B cell (primary cell): ENCODE measurements around the gene TBX6. TPM values are rescaled to one million over a fixed set of nuclear protein-coding genes. Genes with fewer than 3 reads are reported as not detected.
"Not testable (repeated sequence)": the region's sequence is repeated elsewhere in the genome, so short reads cannot be mapped to it uniquely, and the experiment has no call there.

ENCODE experiments used
- ATAC-seq: fragments of 200-7000 bp; cut with Tn5 transposase; one replicate; pipeline ENCODE4 v1.10.0; 2021; ENCODE audit warnings: low read depth, mild to moderate bottlenecking, moderate number of reproducible peaks, moderate library complexity
- CTCF ChIA-PET: fragments of 350-600 bp; sonication (Branson Sonifier 250); formaldehyde crosslinking; loops from one replicate; lab custom pipeline; 2021; ENCODE audit warnings: antibody characterized with exemption, inconsistent platforms; lab: Charles Lee
- POLR2A ChIA-PET: fragments of 350-600 bp; sonication (Branson Sonifier 250); formaldehyde crosslinking; loops from one replicate; lab custom pipeline; 2021; ENCODE audit warnings: antibody characterized with exemption; lab: Charles Lee
- DNase-seq: peaks from one replicate; pipeline ENCODE4 v3.0.0; 2013
- H2AFZ ChIP-seq: 2 replicates; pipeline ENCODE4 v1.6.1; 2012; ENCODE audit warnings: mild to moderate bottlenecking, low read depth, low read length; ENCODE audit not compliant: insufficient read depth, poor library complexity, severe bottlenecking
- H3K27ac ChIP-seq, 2 donors: 1 replicate in 1 of 2; 2 replicates in 1 of 2; pipeline ENCODE4 v1.5.1; 2012 to 2013; ENCODE audit warnings: low read length in 2 of 2, mild to moderate bottlenecking in 2 of 2, moderate library complexity in 1 of 2
- H3K27me3 ChIP-seq, 4 experiments: fragments of 200-600 bp in 1 of 4; sonication (generic) in 1 of 4; replicated peaks in 1 of 4; 1 replicate in 2 of 4; 2 replicates in 2 of 4; pipeline versions ENCODE4 v1.6.1 to v1.7.0; 2013 to 2016; ENCODE audit warnings: low read length in 3 of 4, mild to moderate bottlenecking in 2 of 4, mixed read lengths in 1 of 4, moderate library complexity in 1 of 4; ENCODE audit not compliant: insufficient read depth in 4 of 4, control insufficient read depth in 3 of 4; ENCODE audit errors: control extremely low read depth in 1 of 4
- H3K36me3 ChIP-seq, 2 experiments: replicated peaks in 1 of 2; 1 replicate in 1 of 2; 2 replicates in 1 of 2; pipeline versions ENCODE4 v1.6.1 to v1.7.1; 2013; ENCODE audit warnings: low read length in 1 of 2; ENCODE audit not compliant: insufficient read depth in 2 of 2, control insufficient read depth in 1 of 2; ENCODE audit errors: control extremely low read depth in 1 of 2, extremely low read depth in 1 of 2
- H3K4me1 ChIP-seq, 2 donors: fragments of 200-600 bp in 1 of 2; sonication (generic) in 1 of 2; 1 replicate in 1 of 2; 2 replicates in 1 of 2; pipeline versions ENCODE4 v1.5.1 to v1.6.1; 2013 to 2017; ENCODE audit warnings: low read length in 2 of 2; ENCODE audit not compliant: control insufficient read depth in 2 of 2, insufficient read depth in 2 of 2
- H3K4me2 ChIP-seq: replicated peaks from 2 replicates; pipeline ENCODE3; 2012; ENCODE audit warnings: mild to moderate bottlenecking, low read depth, low read length; ENCODE audit not compliant: poor library complexity, severe bottlenecking
- H3K4me3 ChIP-seq, 5 experiments: fragments of 200-600 bp in 1 of 5; sonication (generic) in 1 of 5; 1 replicate in 3 of 5; 2 replicates in 2 of 5; pipeline versions ENCODE4 v1.5.1 to v1.7.0; 2011 to 2016; ENCODE audit warnings: low read length in 4 of 5, mild to moderate bottlenecking in 4 of 5, low read depth in 2 of 5, control low read depth in 1 of 5, moderate library complexity in 1 of 5; ENCODE audit not compliant: insufficient read depth in 1 of 5; ENCODE audit errors: control extremely low read depth in 1 of 5, extremely low read depth in 1 of 5
- H3K79me2 ChIP-seq: fragments of 200-600 bp; sonication (generic); one replicate; pipeline ENCODE4 v1.6.0; 2016; ENCODE audit warnings: low read length; ENCODE audit not compliant: control insufficient read depth, insufficient read depth
- H3K9ac ChIP-seq: fragments of 200-600 bp; sonication (generic); 2 replicates; pipeline ENCODE4 v1.6.1; 2017; ENCODE audit warnings: mild to moderate bottlenecking, low read length, moderate library complexity
- H3K9me3 ChIP-seq, 3 donors: one replicate each; pipeline versions ENCODE4 v1.6.1 to v1.7.1; 2013; ENCODE audit warnings: low read length in 2 of 3; ENCODE audit not compliant: control insufficient read depth in 2 of 3, insufficient read depth in 1 of 3; ENCODE audit errors: control extremely low read depth in 1 of 3
- H4K20me1 ChIP-seq: 2 replicates; pipeline ENCODE4 v1.6.0; 2012; ENCODE audit warnings: mild to moderate bottlenecking, low read length; ENCODE audit not compliant: insufficient read depth, control insufficient read depth, poor library complexity, severe bottlenecking
- H3K27ac Mint-ChIP-seq: one replicate; pipeline ENCODE4 v1.8.0; 2021; ENCODE audit warnings: mixed read lengths
- H3K27me3 Mint-ChIP-seq: one replicate; pipeline ENCODE4 v1.8.0; 2021; ENCODE audit warnings: mixed read lengths
- H3K4me1 Mint-ChIP-seq: one replicate; pipeline ENCODE4 v1.8.0; 2021; ENCODE audit warnings: mixed read lengths
- H3K4me3 Mint-ChIP-seq: one replicate; pipeline ENCODE4 v1.8.0; 2021; ENCODE audit warnings: mixed read lengths
- H3K9me3 Mint-ChIP-seq: one replicate; pipeline ENCODE4 v1.8.0; 2022; ENCODE audit warnings: mixed read lengths; ENCODE audit not compliant: insufficient read depth
- EZH2 ChIP-seq: IDR thresholded peaks from 2 replicates; pipeline ENCODE4 v1.6.1; 2012; ENCODE audit warnings: borderline replicate concordance, low read depth, mild to moderate bottlenecking, moderate library complexity, low read length; ENCODE audit not compliant: insufficient read depth, poor library complexity, severe bottlenecking
- WGBS: methylation state at CpG from one replicate; pipeline ENCODE4 v1.1.5; 2013; ENCODE audit warnings: missing lambda C conversion rate; ENCODE audit not compliant: insufficient coverage; 5-methylcytosine and 5-hydroxymethylcytosine counted together
- intact Hi-C: fragments of 100-400 bp; cut with micrococcal nuclease; formaldehyde crosslinking; loops from one replicate; pipeline ENCODE4 v1.10.0; 2022
- polyA plus RNA-seq: library from polyadenylated mRNA; depleted of rRNA; stranded (reverse); fragments of >200 nt; gene quantifications from 2 replicates; pipeline ENCODE4 v1.2.3, GENCODE V29; 2012
- total RNA-seq, 2 donors: library from RNA; stranded (reverse); fragments of 120-200 nt in 1 of 2; gene quantifications; 1 replicate in 1 of 2; 2 replicates in 1 of 2; pipeline versions ENCODE4 v1.2.3 to v1.2.4, GENCODE V29; 2013 to 2022
- TF ChIP-seq, protein P1 (sequence below): fragments of 200-600 bp; IDR thresholded peaks from one replicate; pipeline ENCODE4 v1.8.0; 2022; ENCODE audit warnings: antibody characterized with exemption, mild to moderate bottlenecking

The TBX6 gene
- total and polyA plus RNA-seq, 2 donors (not counting 1 experiment from before 2014, with no cell fraction given), result 1.4 to 5.4 TPM

DNA sequence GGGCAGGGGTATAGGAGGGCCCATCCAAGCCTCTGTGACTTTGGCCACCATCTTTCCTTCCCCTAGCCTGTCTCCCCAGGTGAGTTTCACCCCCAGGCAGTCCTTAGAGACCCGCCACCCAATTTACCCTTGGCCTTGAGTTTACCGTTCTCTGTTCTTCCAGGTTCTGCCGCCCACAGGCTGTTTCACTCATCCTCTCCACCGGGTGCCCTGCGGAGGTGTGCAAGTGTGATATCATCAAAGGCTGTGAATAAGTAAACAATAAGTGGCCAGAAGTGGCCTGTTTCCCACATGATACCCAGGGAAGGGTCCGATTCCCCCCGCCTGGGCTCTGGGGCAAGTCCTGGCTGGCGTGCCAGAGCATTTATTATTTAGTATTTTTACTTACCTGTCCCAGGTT is 45.5 kb downstream of the TBX6 start:
- TF ChIP-seq, protein P1, sequence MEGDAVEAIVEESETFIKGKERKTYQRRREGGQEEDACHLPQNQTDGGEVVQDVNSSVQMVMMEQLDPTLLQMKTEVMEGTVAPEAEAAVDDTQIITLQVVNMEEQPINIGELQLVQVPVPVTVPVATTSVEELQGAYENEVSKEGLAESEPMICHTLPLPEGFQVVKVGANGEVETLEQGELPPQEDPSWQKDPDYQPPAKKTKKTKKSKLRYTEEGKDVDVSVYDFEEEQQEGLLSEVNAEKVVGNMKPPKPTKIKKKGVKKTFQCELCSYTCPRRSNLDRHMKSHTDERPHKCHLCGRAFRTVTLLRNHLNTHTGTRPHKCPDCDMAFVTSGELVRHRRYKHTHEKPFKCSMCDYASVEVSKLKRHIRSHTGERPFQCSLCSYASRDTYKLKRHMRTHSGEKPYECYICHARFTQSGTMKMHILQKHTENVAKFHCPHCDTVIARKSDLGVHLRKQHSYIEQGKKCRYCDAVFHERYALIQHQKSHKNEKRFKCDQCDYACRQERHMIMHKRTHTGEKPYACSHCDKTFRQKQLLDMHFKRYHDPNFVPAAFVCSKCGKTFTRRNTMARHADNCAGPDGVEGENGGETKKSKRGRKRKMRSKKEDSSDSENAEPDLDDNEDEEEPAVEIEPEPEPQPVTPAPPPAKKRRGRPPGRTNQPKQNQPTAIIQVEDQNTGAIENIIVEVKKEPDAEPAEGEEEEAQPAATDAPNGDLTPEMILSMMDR, result no peak
- no peak for TF ChIP-seq EZH2
- intact Hi-C loops, result no loop called here
- no peaks in the 10 kb centered on the region for H3K36me3 ChIP-seq
- H3K4me3 ChIP-seq, result no peak overlapping the region
- H3K4me3 Mint-ChIP-seq, result no peak overlapping the region
- H3K9ac ChIP-seq, result no peak overlapping the region
- no peak overlapping the region for H2AFZ ChIP-seq
- H3K4me1 Mint-ChIP-seq, result no peaks in the 10 kb centered on the region
- CTCF ChIA-PET, result no interaction called here
- H3K27ac Mint-ChIP-seq, result no peak overlapping the region
- 86% methylated on average over 8 of the region's 8 CpGs for WGBS
- DNase-seq (no peak), ATAC-seq (no peak)
- H3K4me2 ChIP-seq, result no peak overlapping the region
- POLR2A ChIA-PET, result no interaction called here
- H3K9me3 Mint-ChIP-seq, result no peaks in the 10 kb centered on the region
- H3K79me2 ChIP-seq, result no peaks in the 10 kb centered on the region
- H3K27ac ChIP-seq, result no peak overlapping the region
- H3K9me3 ChIP-seq, result no peaks in the 10 kb centered on the region
- no peaks in the 10 kb centered on the region for H3K4me1 ChIP-seq
- H3K27me3 ChIP-seq, result peaks cover 0 to 5% (median 0%) of the 10 kb centered on the region in 4 experiments
- H3K27me3 Mint-ChIP-seq, result peaks cover 7% of the 10 kb centered on the region
- no peaks in the 10 kb centered on the region for H4K20me1 ChIP-seq

DNA sequence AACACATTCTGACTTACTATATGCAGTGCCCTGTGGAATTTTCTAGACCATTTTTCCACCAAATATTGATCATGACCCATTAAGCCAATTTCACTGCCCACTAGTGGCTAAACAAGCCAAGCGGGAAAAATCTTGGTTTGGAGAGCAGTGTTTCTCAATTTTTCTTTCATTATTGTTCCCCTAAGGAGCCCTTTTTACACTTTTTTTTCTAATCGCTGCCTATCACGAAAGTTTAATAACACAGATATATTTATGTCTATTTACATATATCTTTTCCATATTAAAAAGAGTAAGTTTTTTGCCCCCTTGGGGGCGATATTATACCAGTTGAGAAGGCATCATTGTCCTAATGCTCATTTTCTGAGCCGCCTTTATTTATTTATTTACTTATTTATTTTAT is 49.9 kb downstream of the TBX6 start:
- Histone ChIP-seq H4K20me1 (no peaks in the 10 kb centered on the region), H3K4me3 (no peak overlapping the region), H3K36me3 (no peaks in the 10 kb centered on the region), H3K79me2 (no peaks in the 10 kb centered on the region), H3K27ac (no peak overlapping the region), H3K9me3 (no peaks in the 10 kb centered on the region), H3K27me3 (peaks cover 0 to 5% (median 0%) of the 10 kb centered on the region in 4 experiments), H3K9ac (no peak overlapping the region), H3K4me2 (no peak overlapping the region), H3K4me1 (peaks cover 4 to 5% of the 10 kb centered on the region in 2 donors), H2AFZ (no peak overlapping the region)
- Mint-ChIP-seq H3K27me3 (peaks cover 11% of the 10 kb centered on the region), H3K4me1 (peaks cover 4% of the 10 kb centered on the region), H3K9me3 (no peaks in the 10 kb centered on the region), H3K4me3 (no peak overlapping the region), H3K27ac (no peak overlapping the region)
- ChIA-PET CTCF (interaction anchor here (0.7 to 1.8 kb wide), 3 partner anchors 101 to 399 kb away, joined by 3 to 4 read pairs (median 3); no protein-coding TSS in a partner anchor), POLR2A (no interaction called here)
- DNase-seq, result no peak
- TF ChIP-seq, protein P1, result peak; percentile 39
- TF ChIP-seq EZH2, result no peak
- no peak for ATAC-seq
- intact Hi-C loops, result loop anchor here (5.0 kb wide), 1 partner anchor 585 kb away; no protein-coding TSS in a partner anchor
- WGBS, result no CpG with 5 or more reads among the region's 5 CpGs

DNA sequence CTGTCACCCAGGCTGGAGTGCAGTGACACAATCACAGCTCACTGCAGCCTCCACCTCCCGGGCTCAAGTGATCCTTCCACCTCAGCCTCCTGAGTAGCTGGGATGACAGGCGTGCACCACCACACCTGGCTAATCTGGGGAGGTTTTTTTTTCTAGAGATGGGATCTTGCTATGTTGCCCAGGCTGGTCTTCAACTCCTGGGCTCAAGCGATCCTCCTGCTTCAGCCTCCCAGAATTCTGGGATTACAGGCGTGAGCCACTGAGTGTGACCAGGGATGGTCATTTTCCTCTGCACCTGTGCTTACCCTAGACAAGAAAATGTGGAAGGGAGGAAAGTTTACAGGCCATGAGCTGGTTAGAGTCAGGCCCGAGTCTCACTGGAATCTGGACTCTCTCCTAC is 51.0 kb downstream of the TBX6 start:
- POLR2A ChIA-PET, H3K4me1 Mint-ChIP-seq: not testable (repeated sequence)
- CTCF ChIA-PET, result interaction anchor here (0.7 to 1.8 kb wide), 2 partner anchors 17 to 369 kb away, joined by 3 to 4 read pairs; no protein-coding TSS in a partner anchor

More for the DNA sequence above, 51.0 kb downstream of the TBX6 start:
- not testable (repeated sequence) for H3K4me3 Mint-ChIP-seq, H3K9ac ChIP-seq, DNase-seq, H3K27ac Mint-ChIP-seq, H3K36me3 ChIP-seq, H3K27ac ChIP-seq, H3K4me1 ChIP-seq, H4K20me1 ChIP-seq, H3K79me2 ChIP-seq, H3K4me3 ChIP-seq, H3K9me3 Mint-ChIP-seq, H3K9me3 ChIP-seq, ATAC-seq, H3K27me3 ChIP-seq
- peaks cover 11% of the 10 kb centered on the region for H3K27me3 Mint-ChIP-seq
- intact Hi-C loops, result loop anchor here (5.0 kb wide), 1 partner anchor 587 kb away; no protein-coding TSS in a partner anchor
- H3K4me2 ChIP-seq, result peak overlapping the region; percentile 44
- 100% methylated on average over 2 of the region's 5 CpGs for WGBS
- H2AFZ ChIP-seq, result peak overlapping the region; percentile 47
